Measurements from ENCODE around the gene TLL1. TPM values are rescaled to one million over a fixed set of nuclear protein-coding genes. Genes with fewer than 3 reads are reported as not detected.
A peak's percentile ranks its signal among the peaks of the same experiment; 100 is the strongest.

The TLL1 gene
- total RNA-seq, 2 experiments from 2014 or later = not detected

- Mint-ChIP-seq H3K4me1 (no peaks in the 10 kb centered on the region), H3K27me3 (peaks cover 3% of the 10 kb centered on the region), H3K36me3 (no peaks in the 10 kb centered on the region), H3K9me3 (no peaks in the 10 kb centered on the region), H3K27ac (no peak overlapping the region), H3K4me3 (no peak overlapping the region)
- no peak for DNase-seq
These were observed 215.5 kb downstream of the TLL1 start for GRCh38 chr4:166088576-166088975.

GRCh38 chr4:166091146-166091545 is 218.1 kb downstream of the TLL1 start:
- no peaks in the 10 kb centered on the region for H3K36me3 Mint-ChIP-seq
- no peak overlapping the region for H3K27ac Mint-ChIP-seq
- no peak for DNase-seq
- H3K4me1 Mint-ChIP-seq = no peaks in the 10 kb centered on the region
- H3K9me3 Mint-ChIP-seq = no peaks in the 10 kb centered on the region
- H3K27me3 Mint-ChIP-seq = peaks cover 3% of the 10 kb centered on the region
- H3K4me3 Mint-ChIP-seq = no peak overlapping the region

- no peak for DNase-seq
- Mint-ChIP-seq H3K27me3 (peaks cover 3% of the 10 kb centered on the region), H3K4me1 (no peaks in the 10 kb centered on the region), H3K4me3 (no peak overlapping the region), H3K9me3 (no peaks in the 10 kb centered on the region), H3K36me3 (no peaks in the 10 kb centered on the region), H3K27ac (no peak overlapping the region)
These were observed 219.0 kb downstream of the TLL1 start for GRCh38 chr4:166091912-166092510.

- Mint-ChIP-seq H3K4me1 (no peaks in the 10 kb centered on the region), H3K4me3 (no peak overlapping the region)
These were observed 219.8 kb downstream of the TLL1 start for GRCh38 chr4:166092797-166093290.

GRCh38 chr4:166104623-166105022 is 231.6 kb downstream of the TLL1 start:
- no peaks in the 10 kb centered on the region for H3K36me3 Mint-ChIP-seq
- no peak overlapping the region for H3K4me3 Mint-ChIP-seq
- H3K27me3 Mint-ChIP-seq = no peaks in the 10 kb centered on the region
- no peak for DNase-seq
- no peak overlapping the region for H3K27ac Mint-ChIP-seq
- peaks cover 6% of the 10 kb centered on the region for H3K9me3 Mint-ChIP-seq
- H3K4me1 Mint-ChIP-seq = no peaks in the 10 kb centered on the region

More at GRCh38 chr4:166092797-166093290, 219.8 kb downstream of the TLL1 start:
- H3K36me3 Mint-ChIP-seq = no peaks in the 10 kb centered on the region
- H3K27me3 Mint-ChIP-seq = peaks cover 3% of the 10 kb centered on the region
- DNase-seq = no peak
- H3K27ac Mint-ChIP-seq = no peak overlapping the region
- H3K9me3 Mint-ChIP-seq = no peaks in the 10 kb centered on the region

GRCh38 chr4:166121897-166122296 is 248.9 kb downstream of the TLL1 start:
- no peaks in the 10 kb centered on the region for H3K9me3 Mint-ChIP-seq
- H3K4me1 Mint-ChIP-seq = no peaks in the 10 kb centered on the region
- no peaks in the 10 kb centered on the region for H3K36me3 Mint-ChIP-seq
- DNase-seq = no peak
- H3K4me3 Mint-ChIP-seq = no peak overlapping the region
- H3K27ac Mint-ChIP-seq = no peak overlapping the region
- no peaks in the 10 kb centered on the region for H3K27me3 Mint-ChIP-seq

- Mint-ChIP-seq H3K9me3 (no peaks in the 10 kb centered on the region), H3K27me3 (no peaks in the 10 kb centered on the region), H3K4me1 (no peaks in the 10 kb centered on the region), H3K27ac (no peak overlapping the region), H3K36me3 (no peaks in the 10 kb centered on the region), H3K4me3 (no peak overlapping the region)
- no peak for DNase-seq
These were observed 250.5 kb downstream of the TLL1 start for GRCh38 chr4:166123546-166123945.

- Mint-ChIP-seq H3K36me3 (no peaks in the 10 kb centered on the region), H3K27me3 (no peaks in the 10 kb centered on the region), H3K4me3 (no peak overlapping the region), H3K4me1 (no peaks in the 10 kb centered on the region), H3K9me3 (peaks cover 2% of the 10 kb centered on the region), H3K27ac (no peak overlapping the region)
- DNase-seq = no peak
These were observed 255.4 kb downstream of the TLL1 start for GRCh38 chr4:166128403-166128802.

- Mint-ChIP-seq H3K4me3 (no peak overlapping the region), H3K4me1 (no peaks in the 10 kb centered on the region), H3K27ac (no peak overlapping the region), H3K9me3 (peaks cover 2% of the 10 kb centered on the region), H3K27me3 (no peaks in the 10 kb centered on the region), H3K36me3 (no peaks in the 10 kb centered on the region)
- DNase-seq = no peak
These were observed 261.2 kb downstream of the TLL1 start for GRCh38 chr4:166134285-166134684.

- no peaks in the 10 kb centered on the region for H3K36me3 Mint-ChIP-seq
- no peak overlapping the region for H3K27ac Mint-ChIP-seq
- DNase-seq = no peak
- peaks cover 4% of the 10 kb centered on the region for H3K27me3 Mint-ChIP-seq
- H3K4me1 Mint-ChIP-seq = no peaks in the 10 kb centered on the region
- no peaks in the 10 kb centered on the region for H3K9me3 Mint-ChIP-seq
- H3K4me3 Mint-ChIP-seq = no peak overlapping the region
These were observed 267.9 kb downstream of the TLL1 start for GRCh38 chr4:166140951-166141350.

GRCh38 chr4:166143227-166143626 is 270.2 kb downstream of the TLL1 start:
- no peak overlapping the region for H3K4me3 Mint-ChIP-seq
- peaks cover 4% of the 10 kb centered on the region for H3K27me3 Mint-ChIP-seq
- peak; percentile 1 for DNase-seq
- H3K27ac Mint-ChIP-seq = no peak overlapping the region
- no peaks in the 10 kb centered on the region for H3K9me3 Mint-ChIP-seq
- no peaks in the 10 kb centered on the region for H3K4me1 Mint-ChIP-seq
- H3K36me3 Mint-ChIP-seq = no peaks in the 10 kb centered on the region

- Mint-ChIP-seq H3K4me3 (no peak overlapping the region), H3K27ac (no peak overlapping the region), H3K36me3 (no peaks in the 10 kb centered on the region), H3K27me3 (peaks cover 4% of the 10 kb centered on the region), H3K9me3 (no peaks in the 10 kb centered on the region), H3K4me1 (no peaks in the 10 kb centered on the region)
- DNase-seq = no peak
These were observed 271.6 kb downstream of the TLL1 start for GRCh38 chr4:166144607-166145006.

- Mint-ChIP-seq H3K27ac (no peak overlapping the region), H3K27me3 (peaks cover 4% of the 10 kb centered on the region), H3K4me3 (no peak overlapping the region), H3K36me3 (no peaks in the 10 kb centered on the region), H3K4me1 (no peaks in the 10 kb centered on the region), H3K9me3 (no peaks in the 10 kb centered on the region)
- DNase-seq = no peak
These were observed 273.9 kb downstream of the TLL1 start for GRCh38 chr4:166146806-166147540.
